Loucy (cell line): Measurements from ENCODE around the gene CAPN2.

ENCODE experiments used
- H2AFZ ChIP-seq: fragments of 200-600 bp; sonication (generic); 2 replicates; pipeline ENCODE4 v1.6.0; 2016; ENCODE audit warnings: antibody characterized with exemption, mild to moderate bottlenecking, low read length, moderate library complexity
- H3F3A ChIP-seq: fragments of 200-600 bp; 2 replicates; pipeline ENCODE4 v1.6.0; 2016; ENCODE audit warnings: antibody characterized with exemption, low read depth, mild to moderate bottlenecking
- H3K27me3 ChIP-seq: fragments of 200-600 bp; sonication (generic); 2 replicates; pipeline ENCODE4 v1.6.1; 2014; ENCODE audit warnings: low read length, mild to moderate bottlenecking; ENCODE audit not compliant: insufficient read depth, poor library complexity, severe bottlenecking
- H3K36me3 ChIP-seq: fragments of 200-600 bp; sonication (generic); 2 replicates; pipeline ENCODE4 v1.6.1; 2016; ENCODE audit warnings: low read length; ENCODE audit not compliant: insufficient read depth
- H3K4me1 ChIP-seq: fragments of 200-600 bp; sonication (generic); 2 replicates; pipeline ENCODE4 v1.5.1; 2014; ENCODE audit warnings: low read length, mild to moderate bottlenecking; ENCODE audit not compliant: insufficient read depth, poor library complexity, severe bottlenecking
- H3K4me2 ChIP-seq: fragments of 200-600 bp; sonication (generic); 2 replicates; pipeline ENCODE4 v1.6.0; 2014; ENCODE audit warnings: antibody characterized with exemption, low read length, low read depth, mild to moderate bottlenecking; ENCODE audit not compliant: poor library complexity, severe bottlenecking
- H3K4me3 ChIP-seq: fragments of 200-600 bp; sonication (generic); 2 replicates; pipeline ENCODE4 v1.5.1; 2014; ENCODE audit warnings: low read length, mild to moderate bottlenecking, mixed read lengths; ENCODE audit not compliant: poor library complexity, severe bottlenecking
- H3K79me2 ChIP-seq: fragments of 200-600 bp; sonication (generic); 2 replicates; pipeline ENCODE4 v1.6.1; 2014; ENCODE audit warnings: low read length; ENCODE audit not compliant: insufficient read depth
- H3K9ac ChIP-seq: fragments of 200-600 bp; sonication (generic); 2 replicates; pipeline ENCODE4 v1.6.0; 2014; ENCODE audit warnings: mild to moderate bottlenecking, low read depth, low read length, moderate library complexity; ENCODE audit not compliant: poor library complexity, severe bottlenecking
- H3K9me2 ChIP-seq: fragments of 200-600 bp; sonication (generic); replicated peaks from 2 replicates; pipeline ENCODE4 v1.6.1; 2016; ENCODE audit warnings: low read depth, low read length, mixed read lengths
- H3K9me3 ChIP-seq: fragments of 200-600 bp; sonication (generic); 2 replicates; pipeline ENCODE4 v1.6.1; 2014; ENCODE audit warnings: mild to moderate bottlenecking, antibody characterized with exemption, low read length, low read depth; ENCODE audit not compliant: insufficient read depth
- H4K20me1 ChIP-seq: fragments of 200-600 bp; sonication (generic); 2 replicates; pipeline ENCODE4 v1.6.0; 2014; ENCODE audit warnings: antibody characterized with exemption, low read length, mild to moderate bottlenecking; ENCODE audit not compliant: insufficient read depth, poor library complexity, severe bottlenecking
- EZH2phosphoT487 ChIP-seq: fragments of 200-600 bp; IDR thresholded peaks from 2 replicates; pipeline ENCODE4 v1.6.1; 2018; ENCODE audit warnings: antibody characterized with exemption, mild to moderate bottlenecking, moderate library complexity, borderline replicate concordance
- TF ChIP-seq, protein P1 (sequence below): fragments of 200-600 bp; sonication (generic); conservative IDR thresholded peaks from 2 replicates; pipeline ENCODE4 v1.5.1; 2014; ENCODE audit warnings: mild to moderate bottlenecking, antibody characterized with exemption, low read length

The CAPN2 gene

DNA sequence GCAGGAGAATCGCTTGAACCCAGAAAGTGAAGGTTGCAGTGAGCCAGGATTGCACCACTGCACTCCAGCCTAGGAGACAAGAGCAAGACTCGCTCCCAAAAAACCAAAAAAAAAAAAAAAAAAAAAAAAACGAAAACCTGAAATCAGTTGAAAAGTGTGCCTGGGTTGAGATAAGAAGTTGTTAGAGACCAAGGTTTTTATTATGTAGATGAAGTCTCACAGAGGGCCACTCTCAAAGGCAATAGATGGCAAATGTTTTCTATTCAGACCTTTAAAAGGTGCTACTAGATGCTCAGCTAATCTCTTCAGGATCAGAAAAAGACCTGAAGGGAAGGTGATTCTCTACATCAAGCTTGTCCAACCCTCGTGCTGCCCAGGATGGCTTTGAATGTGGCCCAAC is 17.6 kb downstream of the CAPN2 start:
- no peak overlapping the region for H3K4me2 ChIP-seq
- H3K4me3 ChIP-seq = no peak overlapping the region
- no peak overlapping the region for H3K9ac ChIP-seq
- H4K20me1 ChIP-seq = no peaks in the 10 kb centered on the region
- H3K4me1 ChIP-seq = peaks cover 14% of the 10 kb centered on the region
- no peaks in the 10 kb centered on the region for H3K79me2 ChIP-seq
- no peaks in the 10 kb centered on the region for H3F3A ChIP-seq
- no peaks in the 10 kb centered on the region for H3K36me3 ChIP-seq
- H3K27me3 ChIP-seq = no peaks in the 10 kb centered on the region
- H2AFZ ChIP-seq = no peak overlapping the region
- no peaks in the 10 kb centered on the region for H3K9me3 ChIP-seq
- H3K9me2 ChIP-seq = no peaks in the 10 kb centered on the region
- TF ChIP-seq, protein P1, sequence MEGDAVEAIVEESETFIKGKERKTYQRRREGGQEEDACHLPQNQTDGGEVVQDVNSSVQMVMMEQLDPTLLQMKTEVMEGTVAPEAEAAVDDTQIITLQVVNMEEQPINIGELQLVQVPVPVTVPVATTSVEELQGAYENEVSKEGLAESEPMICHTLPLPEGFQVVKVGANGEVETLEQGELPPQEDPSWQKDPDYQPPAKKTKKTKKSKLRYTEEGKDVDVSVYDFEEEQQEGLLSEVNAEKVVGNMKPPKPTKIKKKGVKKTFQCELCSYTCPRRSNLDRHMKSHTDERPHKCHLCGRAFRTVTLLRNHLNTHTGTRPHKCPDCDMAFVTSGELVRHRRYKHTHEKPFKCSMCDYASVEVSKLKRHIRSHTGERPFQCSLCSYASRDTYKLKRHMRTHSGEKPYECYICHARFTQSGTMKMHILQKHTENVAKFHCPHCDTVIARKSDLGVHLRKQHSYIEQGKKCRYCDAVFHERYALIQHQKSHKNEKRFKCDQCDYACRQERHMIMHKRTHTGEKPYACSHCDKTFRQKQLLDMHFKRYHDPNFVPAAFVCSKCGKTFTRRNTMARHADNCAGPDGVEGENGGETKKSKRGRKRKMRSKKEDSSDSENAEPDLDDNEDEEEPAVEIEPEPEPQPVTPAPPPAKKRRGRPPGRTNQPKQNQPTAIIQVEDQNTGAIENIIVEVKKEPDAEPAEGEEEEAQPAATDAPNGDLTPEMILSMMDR = no peak
- no peak for TF ChIP-seq EZH2phosphoT487

DNA sequence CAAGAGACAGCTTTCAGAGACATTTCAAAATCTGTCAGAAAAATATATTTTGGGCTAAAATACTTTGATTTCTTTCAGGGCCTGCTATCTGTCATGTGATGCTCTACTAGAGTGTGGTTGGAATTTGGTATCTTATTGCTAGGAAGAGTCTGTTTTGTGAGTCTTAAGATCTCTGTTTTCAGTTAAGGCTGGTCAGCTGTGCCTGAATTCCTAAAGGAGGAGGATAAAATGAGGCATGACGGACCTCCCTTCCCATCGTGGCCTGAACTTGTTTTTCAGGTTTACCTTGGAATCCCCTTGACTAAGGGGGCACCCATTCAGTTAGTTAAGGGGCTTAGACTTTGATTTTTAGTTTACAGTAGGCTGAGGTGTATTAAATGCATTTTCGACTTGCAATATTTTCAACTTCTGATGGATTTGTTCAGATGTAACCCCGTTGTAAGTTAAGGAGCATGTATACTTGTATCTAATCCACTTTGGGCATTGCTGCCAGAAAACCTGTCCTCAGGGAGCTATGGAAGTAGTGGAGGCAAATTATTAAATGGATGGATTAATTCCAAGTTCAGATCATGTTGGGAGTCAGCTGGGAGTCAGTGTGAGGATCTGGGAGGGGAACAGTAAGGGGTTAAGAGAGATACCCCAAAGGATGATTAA is 18.3 kb downstream of the CAPN2 start:
- Histone ChIP-seq H3K9ac (no peak overlapping the region), H3K79me2 (no peaks in the 10 kb centered on the region), H3K9me2 (no peaks in the 10 kb centered on the region), H3K4me2 (no peak overlapping the region), H3K9me3 (no peaks in the 10 kb centered on the region), H4K20me1 (no peaks in the 10 kb centered on the region), H3K27me3 (no peaks in the 10 kb centered on the region), H3K4me3 (no peak overlapping the region), H2AFZ (no peak overlapping the region), H3F3A (no peaks in the 10 kb centered on the region), H3K4me1 (peaks cover 14% of the 10 kb centered on the region), H3K36me3 (no peaks in the 10 kb centered on the region)
- TF ChIP-seq, protein P1 = no peak
- TF ChIP-seq EZH2phosphoT487 = no peak

GRCh38 chr1:223731133-223731770 is 18.9 kb downstream of the CAPN2 start:
- no peaks in the 10 kb centered on the region for H3K9me3 ChIP-seq
- H3K9ac ChIP-seq = no peak overlapping the region
- no peak overlapping the region for H3K4me2 ChIP-seq
- no peaks in the 10 kb centered on the region for H4K20me1 ChIP-seq
- no peaks in the 10 kb centered on the region for H3K79me2 ChIP-seq
- no peaks in the 10 kb centered on the region for H3K36me3 ChIP-seq
- no peak overlapping the region for H2AFZ ChIP-seq
- H3K4me1 ChIP-seq = peaks cover 10% of the 10 kb centered on the region
- no peaks in the 10 kb centered on the region for H3K9me2 ChIP-seq
- H3K4me3 ChIP-seq = no peak overlapping the region
- H3K27me3 ChIP-seq = no peaks in the 10 kb centered on the region
- TF ChIP-seq EZH2phosphoT487 = no peak
- TF ChIP-seq, protein P1 = no peak
- H3F3A ChIP-seq = no peaks in the 10 kb centered on the region
